Hair follicular keratinocyte (primary cell): Measurements from ENCODE around the gene ARHGEF33. TPM values are rescaled to one million over a fixed set of nuclear protein-coding genes. Genes with fewer than 3 reads are reported as not detected.

Experiments
- total RNA-seq: library from RNA; depleted of rRNA; stranded (reverse); fragments of >200 nt; gene quantifications from 2 replicates; pipeline ENCODE4 v1.2.3, GENCODE V29; 2015

The ARHGEF33 gene
- 0.08 TPM in 1 of 2 replicates, not detected in the other for total RNA-seq

GRCh38 chr2:38889575-38889974, at the start of gene ARHGEF33:
ARHGEF33 (plus strand) TSS chr2:38889875; CDS start chr2:38919448, 29,573 bp downstream.

GRCh38 chr2:38875576-38876367, 13.9 kb upstream of the ARHGEF33 start, which contains the start of the genes DHX57 and MORN2:
DHX57 (minus strand) TSS chr2:38875934; CDS start chr2:38868405, 7,529 bp downstream.
MORN2 (plus strand) TSS chr2:38875976.

Other genes starting within 250 kb of the ARHGEF33 start
- 0.16 and 1.5 TPM in 2 replicates for gene GALM, start 223.8 kb upstream of the ARHGEF33 start, total RNA-seq
- gene SRSF7, start 138.5 kb upstream of the ARHGEF33 start, total RNA-seq: 98.5 and 171 TPM in 2 replicates
- 7.7 and 12.9 TPM in 2 replicates for gene GEMIN6, start 111.7 kb upstream of the ARHGEF33 start, total RNA-seq
- 11.2 and 12.0 TPM in 2 replicates for gene DHX57, start 13.9 kb upstream of the ARHGEF33 start, total RNA-seq
- gene MORN2, start 13.9 kb upstream of the ARHGEF33 start, total RNA-seq: 9.6 and 16.9 TPM in 2 replicates
- 7.7 and 20.0 TPM in 2 replicates for gene SOS1, start 231.2 kb downstream of the ARHGEF33 start, total RNA-seq